H9 (cell line): ENCODE data around the gene MRPL48. TPM values are rescaled to one million over a fixed set of nuclear protein-coding genes. Genes with fewer than 3 reads are reported as not detected.

Source experiments
- DNase-seq: peaks from one replicate; pipeline ENCODE4 v3.0.0-alpha.2; 2017
- H2AFZ ChIP-seq: one replicate; pipeline ENCODE4 v1.6.1; 2013; ENCODE audit warnings: mild to moderate bottlenecking, low read length, control low read depth, moderate library complexity
- H2AK5ac ChIP-seq: 2 replicates; pipeline ENCODE4 v1.6.1; 2013; ENCODE audit warnings: low read length, control low read depth, mixed read lengths; ENCODE audit not compliant: insufficient read length
- H2BK120ac ChIP-seq: one replicate; pipeline ENCODE4 v1.6.1; 2013; ENCODE audit warnings: low read depth, mild to moderate bottlenecking, low read length, control low read depth, inconsistent platforms; ENCODE audit not compliant: poor library complexity, severe bottlenecking
- H2BK12ac ChIP-seq: 2 replicates; pipeline ENCODE4 v1.6.1; 2013; ENCODE audit warnings: low read length, control low read depth, mixed read lengths, low read depth; ENCODE audit not compliant: insufficient read length
- H2BK15ac ChIP-seq: 2 replicates; pipeline ENCODE4 v1.6.1; 2013; ENCODE audit warnings: low read depth, low read length, control low read depth
- H2BK20ac ChIP-seq: one replicate; pipeline ENCODE4 v1.6.1; 2013; ENCODE audit warnings: low read depth, mild to moderate bottlenecking, low read length, control low read depth, inconsistent platforms; ENCODE audit not compliant: poor library complexity, severe bottlenecking
- H2BK5ac ChIP-seq: 2 replicates; pipeline ENCODE4 v1.6.1; 2013; ENCODE audit warnings: low read length, control low read depth, mixed read lengths; ENCODE audit not compliant: insufficient read length
- H3K14ac ChIP-seq: 2 replicates; pipeline ENCODE4 v1.6.1; 2013; ENCODE audit warnings: low read length, control low read depth; ENCODE audit not compliant: insufficient read depth
- H3K18ac ChIP-seq: 2 replicates; pipeline ENCODE4 v1.6.1; 2013; ENCODE audit warnings: low read depth, mild to moderate bottlenecking, mixed read lengths, low read length, control low read depth; ENCODE audit not compliant: insufficient read length
- H3K23ac ChIP-seq: 2 replicates; pipeline ENCODE4 v1.6.1; 2013; ENCODE audit warnings: low read length, control low read depth, mixed read lengths, low read depth; ENCODE audit not compliant: insufficient read length
- H3K23me2 ChIP-seq: 2 replicates; pipeline ENCODE4 v1.6.1; 2013; ENCODE audit warnings: low read depth, mild to moderate bottlenecking, mixed read lengths, low read length, control low read depth; ENCODE audit not compliant: insufficient read length, poor library complexity, severe bottlenecking
- H3K27ac ChIP-seq: 2 replicates; pipeline ENCODE4 v1.5.1; 2013; ENCODE audit warnings: low read length, control low read depth, mixed read lengths, low read depth; ENCODE audit not compliant: insufficient read length
- H3K27me3 ChIP-seq: 2 replicates; pipeline ENCODE4 v1.6.1; 2013; ENCODE audit warnings: low read length, control low read depth, inconsistent platforms; ENCODE audit not compliant: insufficient read depth
- H3K4ac ChIP-seq: 2 replicates; pipeline ENCODE4 v1.6.1; 2013; ENCODE audit warnings: low read depth, mild to moderate bottlenecking, control low read depth, inconsistent platforms, low read length, moderate library complexity
- H3K4me1 ChIP-seq: 2 replicates; pipeline ENCODE4 v1.6.1; 2013; ENCODE audit warnings: low read length, control low read depth, inconsistent platforms; ENCODE audit not compliant: insufficient read depth
- H3K4me2 ChIP-seq: 2 replicates; pipeline ENCODE4 v1.6.1; 2013; ENCODE audit warnings: low read length, control low read depth, mixed read lengths; ENCODE audit not compliant: insufficient read length, insufficient read depth
- H3K56ac ChIP-seq: 2 replicates; pipeline ENCODE4 v1.6.1; 2013; ENCODE audit warnings: low read depth, mild to moderate bottlenecking, mixed read lengths, low read length, control low read depth; ENCODE audit not compliant: insufficient read length
- H3K79me1 ChIP-seq: 2 replicates; pipeline ENCODE4 v1.6.1; 2013; ENCODE audit warnings: low read depth, mild to moderate bottlenecking, moderate library complexity, low read length, control low read depth, inconsistent platforms; ENCODE audit not compliant: insufficient read depth, poor library complexity, severe bottlenecking
- H3K79me2 ChIP-seq: 2 replicates; pipeline ENCODE4 v1.6.1; 2013; ENCODE audit warnings: low read length, control low read depth, inconsistent platforms; ENCODE audit not compliant: insufficient read depth
- H3K9ac ChIP-seq: 2 replicates; pipeline ENCODE4 v1.6.1; 2013; ENCODE audit warnings: low read length, control low read depth, mixed read lengths; ENCODE audit not compliant: insufficient read length; ENCODE audit errors: extremely low read depth
- H3K9me3 ChIP-seq: one replicate; pipeline ENCODE4 v1.6.1; 2013; ENCODE audit warnings: low read depth, low read length, inconsistent platforms; ENCODE audit not compliant: control insufficient read depth
- H3T11ph ChIP-seq: one replicate; pipeline ENCODE4 v1.6.1; 2013; ENCODE audit warnings: mild to moderate bottlenecking, low read length, control low read depth, inconsistent platforms
- H4K20me1 ChIP-seq: one replicate; pipeline ENCODE4 v1.6.1; 2013; ENCODE audit not compliant: control insufficient read depth, insufficient read length, insufficient read depth
- H4K5ac ChIP-seq: 2 replicates; pipeline ENCODE4 v1.6.1; 2013; ENCODE audit warnings: low read depth, mild to moderate bottlenecking, mixed read lengths, low read length, control low read depth; ENCODE audit not compliant: insufficient read length
- H4K8ac ChIP-seq: replicated peaks from 2 replicates; pipeline ENCODE4 v1.6.1; 2013; ENCODE audit warnings: low read length, control low read depth, mixed read lengths, low read depth; ENCODE audit not compliant: insufficient read length
- H4K91ac ChIP-seq: 2 replicates; pipeline ENCODE4 v1.6.1; 2013; ENCODE audit warnings: low read depth, mild to moderate bottlenecking, moderate library complexity, mixed read lengths, low read length, control low read depth; ENCODE audit not compliant: insufficient read length
- H3K27ac Mint-ChIP-seq, 3 experiments: 2 replicates in 2 of 3; 3 replicates in 1 of 3; pipeline ENCODE4 v1.8.0; 2020 to 2021; ENCODE audit warnings: mixed read lengths in 3 of 3, mild to moderate bottlenecking in 1 of 3, moderate library complexity in 1 of 3
- H3K27me3 Mint-ChIP-seq: 2 replicates; pipeline ENCODE4 v1.8.0; 2021; ENCODE audit warnings: low read depth, mild to moderate bottlenecking, moderate library complexity, mixed read lengths
- H3K36me3 Mint-ChIP-seq, 3 experiments: 2 replicates in 2 of 3; 3 replicates in 1 of 3; pipeline ENCODE4 v1.8.0; 2020 to 2021; ENCODE audit warnings: low read depth in 3 of 3, mixed read lengths in 3 of 3; ENCODE audit not compliant: insufficient read depth in 1 of 3
- H3K4me1 Mint-ChIP-seq, 2 experiments: 2 replicates each; pipeline ENCODE4 v1.8.0; 2020; ENCODE audit warnings: mixed read lengths in 2 of 2
- H3K4me3 Mint-ChIP-seq, 2 experiments: 2 replicates in 1 of 2; 3 replicates in 1 of 2; pipeline ENCODE4 v1.8.0; 2020 to 2021; ENCODE audit warnings: mild to moderate bottlenecking in 2 of 2, mixed read lengths in 2 of 2, moderate library complexity in 1 of 2
- H3K9me3 Mint-ChIP-seq, 2 experiments: 2 replicates in 1 of 2; 3 replicates in 1 of 2; pipeline ENCODE4 v1.8.0; 2020; ENCODE audit warnings: mild to moderate bottlenecking in 2 of 2, mixed read lengths in 2 of 2, moderate library complexity in 1 of 2
- CTCF ChIP-seq: fragments of 200-600 bp; sonication (generic); conservative IDR thresholded peaks from 3 replicates; pipeline ENCODE4 v1.8.0; 2021; ENCODE audit warnings: antibody characterized with exemption, mild to moderate bottlenecking
- WGBS: extraction: QIAGEN DNeasy Blood & Tissue Kit; methylation state at CpG from one replicate; pipeline ENCODE4 v1.1.7; 2013; ENCODE audit warnings: missing lambda C conversion rate, low lambda C conversion rate, mixed read lengths; ENCODE audit not compliant: insufficient read length; ENCODE audit errors: extremely low coverage; 5-methylcytosine and 5-hydroxymethylcytosine counted together
- total RNA-seq: library from RNA; stranded (reverse); gene quantifications from 2 replicates; pipeline ENCODE4 v1.2.1, GENCODE V29; 2021

MRPL48 gene
- total RNA-seq, 1 experiment from 2014 or later, result 36.4 TPM

- Histone ChIP-seq H3K9ac (no peak overlapping the region), H3K4ac (no peak overlapping the region), H2AK5ac (no peak overlapping the region), H2BK20ac (no peak overlapping the region), H3K4me1 (no peaks in the 10 kb centered on the region), H4K8ac (no peak overlapping the region), H2BK5ac (no peak overlapping the region), H2BK120ac (no peak overlapping the region), H3K23me2 (no peaks in the 10 kb centered on the region), H3K27me3 (no peaks in the 10 kb centered on the region), H3K4me2 (no peak overlapping the region), H3K56ac (no peak overlapping the region), H2BK12ac (no peak overlapping the region), H3K18ac (no peak overlapping the region), H4K20me1 (no peaks in the 10 kb centered on the region), H4K91ac (no peak overlapping the region), H3K79me2 (no peaks in the 10 kb centered on the region), H2AFZ (no peak overlapping the region), H3K27ac (no peak overlapping the region), H3T11ph (no peak overlapping the region), H4K5ac (no peak overlapping the region), H2BK15ac (no peak overlapping the region), H3K14ac (no peak overlapping the region), H3K23ac (no peak overlapping the region), H3K9me3 (no peaks in the 10 kb centered on the region), H3K79me1 (no peaks in the 10 kb centered on the region)
- no CpG with 5 or more reads among the region's 2 CpGs for WGBS
- TF ChIP-seq CTCF, result no peak
- peaks cover 0 to 3% of the 10 kb centered on the region in 2 experiments; a peak in 1 of 4 replicates for H3K4me1 Mint-ChIP-seq
- no peak overlapping the region for H3K27ac Mint-ChIP-seq
- no peak overlapping the region for H3K4me3 Mint-ChIP-seq
- peaks cover 5 to 31% (median 13%) of the 10 kb centered on the region in 3 experiments; a peak in 6 of 7 replicates for H3K36me3 Mint-ChIP-seq
- no peak for DNase-seq
- H3K9me3 Mint-ChIP-seq, result no peaks in the 10 kb centered on the region
- no peaks in the 10 kb centered on the region for H3K27me3 Mint-ChIP-seq
Observed at GRCh38 chr11:73883856-73884255, 96.2 kb downstream of the MRPL48 start.
